GM21526 (cell line): Measurements from ENCODE around the gene ERN2.
"Not testable (repeated sequence)": the region's sequence is repeated elsewhere in the genome, so short reads cannot be mapped to it uniquely, and the experiment has no call there.

Experiments used
- ATAC-seq: cut with Tn5 transposase; IDR thresholded peaks from one replicate; pipeline ENCODE4 v1.9.1; 2021; ENCODE audit warnings: moderate library complexity; ENCODE audit not compliant: unreplicated experiment, low FRiP score

The ERN2 gene

GRCh38 chr16:23724096-23724784, 11.2 kb upstream of the ERN2 start:
- ATAC-seq = no peak

DNA sequence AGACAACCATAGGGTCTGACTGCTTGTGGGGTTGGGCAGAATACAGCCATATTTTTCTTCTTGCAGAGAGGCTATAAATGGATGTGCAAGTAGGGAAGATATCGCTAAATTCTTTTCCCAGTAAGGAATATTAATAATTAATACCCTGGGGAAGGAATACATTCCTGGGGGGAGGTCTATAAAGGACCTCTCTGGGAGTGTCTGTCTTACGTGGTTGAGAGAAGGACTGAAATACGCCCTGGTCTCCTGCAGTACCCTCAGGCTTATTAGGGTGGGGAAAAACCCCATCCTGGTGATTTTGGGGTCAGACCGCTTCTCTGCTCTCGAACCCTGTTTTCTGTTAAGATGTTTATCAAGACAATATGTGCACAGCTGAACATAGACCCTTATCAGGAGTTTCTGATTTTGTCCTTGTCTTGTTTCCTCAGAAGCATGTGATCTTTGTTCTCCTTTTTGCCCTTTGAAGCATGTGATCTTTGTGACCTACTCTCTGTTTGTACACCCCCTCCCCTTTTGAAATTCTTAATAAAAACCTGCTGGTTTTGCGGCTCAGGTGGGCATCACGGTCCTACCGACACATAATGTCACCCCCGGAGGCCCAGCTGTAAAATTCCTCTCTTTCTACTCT, 9.7 kb upstream of the ERN2 start:
- ATAC-seq = not testable (repeated sequence)

DNA sequence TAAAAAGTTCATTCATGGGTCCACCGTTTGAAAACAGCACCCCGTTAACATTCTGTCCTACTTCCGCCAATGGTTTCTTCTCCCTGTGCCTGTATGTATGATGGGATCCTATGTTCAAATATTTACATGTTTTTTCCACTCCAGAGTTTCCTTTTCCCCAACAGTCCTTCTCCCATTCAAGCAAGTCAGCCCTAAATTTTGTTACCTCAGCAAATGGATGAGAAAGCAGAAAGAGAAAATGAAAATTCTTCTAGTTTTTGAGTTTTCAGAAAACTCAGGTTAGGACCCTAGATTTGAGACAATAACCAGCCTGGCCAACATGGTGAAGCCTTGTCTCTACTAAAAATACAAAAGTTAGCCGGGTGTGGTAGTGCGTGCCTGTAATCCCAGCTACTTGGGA, 3.5 kb upstream of the ERN2 start:
- no peak for ATAC-seq

DNA sequence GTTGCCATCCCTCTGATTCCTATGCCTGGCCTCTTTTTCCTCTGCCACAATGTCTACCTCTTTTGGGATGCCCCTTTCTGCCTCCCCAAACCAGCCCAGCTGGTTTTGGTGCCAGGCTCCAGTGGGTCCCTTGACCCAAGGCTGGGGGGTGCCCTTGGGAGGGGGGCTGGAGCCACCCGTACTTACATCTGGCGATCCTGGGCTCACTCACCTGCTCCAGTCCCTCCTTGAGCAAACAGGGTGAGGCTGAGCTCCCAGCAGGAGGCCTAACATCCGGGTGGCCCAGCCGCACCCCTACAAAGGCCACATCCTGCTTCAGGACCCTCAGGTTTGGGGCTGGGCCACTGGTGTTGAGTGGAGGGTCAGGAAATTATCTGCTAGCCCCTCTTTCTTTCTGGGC, 1.2 kb downstream of the ERN2 start:
- no peak for ATAC-seq

DNA sequence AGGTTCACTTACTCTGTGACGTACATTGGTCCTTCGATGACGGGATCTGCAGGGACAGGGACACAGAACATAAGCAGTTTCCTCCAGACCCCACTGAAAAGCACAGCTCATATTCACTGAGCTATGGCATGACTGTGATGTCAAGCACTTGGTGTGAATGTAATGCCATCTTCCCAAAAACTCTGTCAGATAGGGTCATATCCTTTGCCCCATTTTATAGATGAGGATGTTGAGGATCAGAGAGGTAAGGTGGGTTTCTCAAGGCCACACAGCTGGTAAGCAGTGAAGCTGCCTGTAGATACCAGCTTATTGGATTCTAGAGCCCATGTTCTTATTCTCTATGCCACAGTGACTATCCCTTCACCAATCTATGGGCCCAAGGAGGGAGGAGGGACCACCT, 2.5 kb downstream of the ERN2 start:
- no peak for ATAC-seq

DNA sequence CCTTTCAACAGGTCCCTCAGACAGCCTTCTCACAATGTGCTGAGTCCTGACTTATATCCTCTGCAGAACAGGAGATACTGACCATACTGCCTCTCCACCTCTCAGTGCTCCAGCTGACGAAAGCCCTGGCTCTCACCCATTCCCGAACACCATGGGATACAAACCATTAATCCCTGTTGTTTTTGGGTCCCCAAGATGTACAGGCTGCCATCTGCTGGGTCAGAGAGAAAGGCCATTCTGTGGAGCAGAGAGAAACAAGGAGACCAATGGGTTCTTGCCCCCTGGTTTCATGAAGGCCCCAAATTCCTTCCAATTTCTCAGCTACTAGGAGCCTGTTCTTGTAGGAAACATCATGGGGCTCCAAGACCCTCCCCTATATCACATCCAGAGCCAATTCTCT, 3.0 kb downstream of the ERN2 start:
- no peak for ATAC-seq

DNA sequence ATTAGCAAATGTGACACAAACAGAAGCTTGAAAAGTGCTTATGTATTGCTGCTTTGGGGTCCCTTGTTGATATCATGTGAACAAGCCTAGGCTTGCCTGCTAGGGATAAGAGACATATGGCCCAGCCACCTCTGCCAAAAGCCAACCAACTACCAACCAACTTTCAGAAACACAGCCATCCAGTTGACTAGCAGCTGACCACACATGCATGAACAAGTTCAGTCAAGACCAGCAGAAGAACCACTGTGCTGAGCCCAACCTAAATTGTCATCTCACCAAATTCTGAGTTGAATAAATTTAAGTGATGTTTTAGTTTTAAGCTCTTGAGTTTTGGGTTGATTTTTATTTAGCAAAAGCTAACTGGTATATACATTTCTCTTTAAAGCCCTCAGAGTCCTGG, 3.5 kb downstream of the ERN2 start:
- no peak for ATAC-seq

DNA sequence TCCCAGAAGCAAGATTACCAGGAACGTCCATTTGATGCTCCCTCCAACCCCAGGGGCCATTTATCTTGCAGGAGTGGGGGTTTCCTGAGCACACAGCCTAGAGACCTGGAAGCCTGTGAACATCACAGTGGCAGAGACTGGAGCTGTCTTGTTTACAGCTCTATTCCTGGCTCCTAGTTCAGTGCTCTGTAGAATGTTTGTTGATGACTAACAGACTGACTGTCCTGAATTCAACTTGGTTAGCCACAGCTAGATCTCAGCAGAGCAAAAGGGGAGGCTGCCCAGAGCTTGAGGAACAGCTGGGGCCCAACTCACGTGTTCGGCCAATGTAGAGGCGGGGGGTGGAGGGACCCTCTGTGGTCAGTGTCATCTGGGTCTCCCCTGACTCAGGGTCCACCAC, 6.6 kb downstream of the ERN2 start:
- no peak for ATAC-seq

GRCh38 chr16:23705517-23705902, 7.5 kb downstream of the ERN2 start:
- ATAC-seq = no peak

DNA sequence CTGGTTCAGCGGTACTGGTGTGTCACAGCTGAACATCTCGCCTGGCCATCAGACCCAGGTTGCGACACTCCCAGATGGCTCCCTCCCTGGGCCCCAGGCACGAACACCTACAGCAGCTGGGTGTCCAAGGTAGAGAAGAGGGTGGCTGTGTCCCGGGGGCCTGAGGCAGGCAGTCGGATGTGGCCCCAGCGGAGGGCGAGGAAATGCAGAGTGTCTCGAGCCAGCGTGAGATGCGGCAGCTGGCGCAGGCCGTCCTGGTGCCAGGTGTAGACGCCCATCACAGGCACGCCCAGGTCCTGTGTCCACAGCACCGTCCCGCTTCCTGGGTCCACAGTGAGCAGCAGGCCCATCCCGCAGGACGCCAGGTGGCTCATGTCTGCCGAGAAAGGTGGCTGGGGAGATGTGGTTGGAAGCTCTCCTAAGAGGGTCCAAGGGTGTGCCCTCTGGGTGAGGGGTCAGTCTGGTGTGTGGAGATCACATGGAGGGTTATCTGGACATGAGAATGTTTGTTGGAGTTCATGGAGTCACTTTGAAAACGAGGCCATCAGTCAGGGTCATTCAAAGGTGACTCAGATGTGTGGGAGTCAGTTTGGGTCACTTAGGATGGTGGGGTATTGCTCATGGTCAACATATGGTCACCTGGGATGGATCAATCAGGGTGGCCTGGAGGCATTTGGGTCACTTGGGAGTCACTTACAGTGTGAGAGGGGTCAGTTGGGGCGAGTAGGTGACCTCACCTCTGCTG, 8.1 kb downstream of the ERN2 start:
- ATAC-seq = no peak

DNA sequence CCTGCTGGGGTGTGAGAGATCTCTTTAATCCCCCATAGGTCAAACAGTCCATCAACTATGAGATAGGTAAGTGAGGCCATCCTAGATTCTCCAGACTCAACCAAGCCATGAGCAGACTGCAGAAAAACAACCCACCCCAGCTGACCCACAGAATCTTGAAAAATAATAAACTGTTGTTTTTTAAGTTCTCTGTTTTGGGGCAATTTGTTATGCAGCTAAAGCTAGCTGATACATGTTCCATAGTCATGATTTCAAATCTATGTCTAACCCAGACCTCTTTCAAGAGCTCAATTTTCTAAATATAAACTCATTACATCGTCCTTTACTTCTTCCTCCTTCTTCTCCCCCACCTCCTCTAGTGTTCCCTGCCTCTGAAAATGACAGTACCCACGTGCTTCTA, 10.1 kb downstream of the ERN2 start:
- ATAC-seq = no peak

DNA sequence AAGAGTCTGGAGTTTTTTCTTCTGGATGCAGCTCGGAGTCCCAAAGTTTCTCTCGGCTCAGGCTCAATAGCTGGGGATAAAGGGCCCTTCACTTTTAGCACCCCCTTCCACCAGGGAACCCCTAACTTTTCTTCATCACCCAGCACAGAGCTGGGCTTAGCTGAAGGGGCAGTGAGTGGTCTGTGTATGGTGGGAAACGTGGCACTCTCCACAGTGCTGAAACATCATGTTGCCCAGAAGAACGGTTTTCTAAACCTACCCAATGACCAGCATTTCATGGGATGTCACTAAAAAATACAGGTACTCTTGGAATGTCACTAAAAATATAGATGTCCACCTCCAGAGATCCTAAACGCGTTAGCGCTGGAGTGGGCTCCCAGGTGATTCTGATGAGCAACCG, 12.0 kb downstream of the ERN2 start:
- no peak for ATAC-seq

GRCh38 chr16:23700509-23700908, 12.5 kb downstream of the ERN2 start:
- ATAC-seq = no peak

- ATAC-seq = no peak
These were observed 12.9 kb downstream of the ERN2 start for GRCh38 chr16:23700093-23700492.

DNA sequence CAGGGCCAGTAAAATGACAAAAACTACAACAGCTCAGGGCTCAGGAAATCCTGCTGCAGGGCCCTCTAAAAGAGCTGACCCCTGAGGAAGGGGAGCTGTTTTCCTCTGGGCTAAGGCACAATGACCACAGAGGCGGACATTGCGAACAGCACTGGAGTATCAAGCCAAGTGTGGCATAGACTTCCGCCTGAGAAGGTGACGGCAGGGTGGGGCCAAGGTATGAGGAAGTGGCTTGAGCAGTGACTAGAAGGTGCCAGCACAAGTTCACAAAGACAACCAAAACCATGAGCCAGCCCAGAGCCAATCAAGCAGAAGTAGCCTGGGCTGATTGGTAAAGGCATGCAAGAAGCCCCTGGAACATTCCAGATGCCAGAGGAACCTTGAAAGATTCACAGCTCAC, 13.9 kb downstream of the ERN2 start:
- ATAC-seq = no peak

- ATAC-seq = no peak
These were observed 17.3 kb downstream of the ERN2 start for GRCh38 chr16:23695756-23696155.

- ATAC-seq = no peak
These were observed 18.2 kb downstream of the ERN2 start for GRCh38 chr16:23694644-23695373.

DNA sequence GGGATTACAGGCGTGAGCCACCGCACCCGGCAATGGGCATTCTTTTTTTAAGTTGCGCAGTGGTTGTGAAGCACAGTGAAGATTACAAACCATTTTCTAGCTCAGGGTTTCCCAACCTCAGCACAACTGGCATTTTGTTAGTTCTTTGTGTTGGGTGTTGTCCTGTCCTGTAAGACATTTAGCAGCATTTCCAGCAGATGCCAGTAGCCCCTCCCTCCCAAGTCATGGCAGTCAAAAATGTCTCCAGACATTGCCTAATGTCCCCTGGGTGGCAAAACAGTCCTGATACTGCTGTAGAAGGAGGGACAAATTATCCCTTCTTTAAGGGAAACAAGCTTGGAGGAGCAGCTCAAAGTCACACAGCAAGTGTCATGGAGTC, 18.8 kb downstream of the ERN2 start:
- no peak for ATAC-seq

DNA sequence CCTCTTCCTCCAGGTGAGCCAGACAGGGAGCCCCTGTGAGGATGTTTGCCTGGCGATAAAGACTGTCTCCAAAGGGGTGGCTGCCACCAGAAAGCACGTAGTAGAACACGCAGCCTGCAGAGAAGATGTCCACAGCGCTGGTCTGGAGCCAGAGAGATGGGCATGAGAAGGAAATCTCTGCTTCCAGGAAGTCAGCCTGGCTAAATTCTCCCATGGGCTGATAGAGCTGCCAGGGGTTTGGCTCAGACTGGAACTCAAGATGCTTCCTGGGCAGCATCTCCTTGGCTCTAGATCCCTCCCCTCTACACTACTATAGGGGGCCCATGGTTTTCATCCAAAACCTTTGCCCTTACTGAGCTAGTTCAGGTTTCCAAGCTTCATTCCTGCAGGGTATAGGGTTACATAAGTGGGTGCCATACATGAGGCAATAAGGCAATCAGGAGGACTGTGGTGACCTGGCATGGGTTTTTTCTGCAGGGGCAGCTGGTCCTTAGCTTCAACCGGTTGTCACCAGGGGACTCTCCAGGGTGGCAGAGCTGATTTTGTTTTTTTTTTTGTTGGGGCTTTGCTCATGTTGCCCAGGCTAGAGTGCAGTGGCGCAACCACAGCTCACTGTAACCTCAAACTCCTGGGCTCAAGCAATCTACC, 20.7 kb downstream of the ERN2 start:
- ATAC-seq = no peak

DNA sequence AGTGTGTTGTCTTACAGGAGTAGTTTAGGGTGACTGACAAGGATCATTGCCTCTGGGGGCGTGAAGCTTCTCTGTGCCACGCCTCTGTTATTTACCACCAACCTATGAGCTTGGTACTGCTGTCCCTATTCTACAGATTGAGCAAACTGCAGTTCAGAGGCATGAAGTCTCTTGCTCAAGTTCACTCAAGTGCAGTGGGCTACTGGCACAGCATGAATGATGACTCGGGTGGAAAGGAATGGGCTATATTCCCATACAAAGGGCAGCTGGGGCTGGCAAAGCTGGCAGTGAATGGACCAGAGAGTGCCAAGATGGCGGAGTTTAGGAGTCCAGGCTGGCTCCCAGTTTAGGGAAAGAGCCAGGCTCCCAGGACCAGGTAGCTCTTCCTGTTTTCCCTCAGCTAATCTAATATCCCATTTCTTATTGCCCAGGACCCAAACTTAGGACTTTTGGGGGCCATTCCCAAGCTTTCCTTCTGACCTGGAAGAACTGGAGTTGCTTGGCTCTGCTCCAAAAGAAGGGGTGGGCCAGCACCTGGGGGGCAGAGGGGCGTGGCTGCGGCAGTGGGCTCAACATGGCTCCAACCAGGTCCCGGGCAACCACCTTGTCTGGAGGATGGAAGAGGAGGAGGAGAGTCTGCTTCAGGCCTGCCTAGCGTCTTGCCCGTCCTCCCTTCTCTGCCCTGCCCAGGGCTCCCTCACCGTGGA, 21.4 kb downstream of the ERN2 start:
- no peak for ATAC-seq
